ENCODE measurements around the gene THRB.

GRCh38 chr3:24137958-24138875 lies 356.4 kb downstream of the THRB start:
- TF ChIP-seq POLR2AphosphoS5 (IDR thresholded peaks at IDR 0.05; ENCODE audit: borderline replicate concordance, low read depth, low read length): no peak
- no peak for TF ChIP-seq EZH2 (IDR thresholded peaks at IDR 0.05)
- no peak for TF ChIP-seq FOXP2 (optimal IDR thresholded peaks at IDR 0.05; ENCODE audit: control extremely low read depth, extremely low read length, insufficient read depth)
